Iris pigment epithelial cell (primary cell): ENCODE results near the gene SCGB1C1.
"Not testable (repeated sequence)": the region's sequence is repeated elsewhere in the genome, so short reads cannot be mapped to it uniquely, and the experiment has no call there.

Source experiments
- DNase-seq: peaks from one replicate; pipeline ENCODE4 v3.0.0-alpha.2; 2011; ENCODE audit warnings: low read depth

The SCGB1C1 gene

DNA sequence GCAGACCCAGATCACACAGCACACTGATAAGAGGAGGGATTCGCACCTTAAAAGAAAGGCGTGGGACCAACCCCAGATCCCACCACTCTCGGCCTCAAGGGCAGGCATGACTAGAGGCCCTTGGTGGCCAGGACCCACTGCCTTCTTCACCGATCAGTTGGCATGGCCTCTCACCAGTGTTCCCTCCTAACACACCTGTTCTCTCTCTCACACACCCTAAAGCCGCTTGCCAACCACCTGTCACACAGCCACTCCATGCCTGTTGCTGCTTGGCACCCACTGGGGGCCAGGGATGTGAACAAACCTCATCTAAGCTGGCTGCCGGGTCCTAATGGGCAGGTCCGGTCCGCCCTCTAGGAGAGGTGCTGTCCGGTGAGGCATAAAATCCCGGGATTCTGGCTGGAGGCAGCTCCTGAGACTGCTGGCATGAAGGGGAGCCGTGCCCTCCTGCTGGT, at the start of gene SCGB1C1:
SCGB1C1 (plus strand) TSS at position 405 of the 455 bp plus-strand sequence; CDS start at position 427, 22 bp downstream.
- not testable (repeated sequence) for DNase-seq

GRCh38 chr11:180242-180641, 12.6 kb upstream of the SCGB1C1 start:
- not testable (repeated sequence) for DNase-seq

DNA sequence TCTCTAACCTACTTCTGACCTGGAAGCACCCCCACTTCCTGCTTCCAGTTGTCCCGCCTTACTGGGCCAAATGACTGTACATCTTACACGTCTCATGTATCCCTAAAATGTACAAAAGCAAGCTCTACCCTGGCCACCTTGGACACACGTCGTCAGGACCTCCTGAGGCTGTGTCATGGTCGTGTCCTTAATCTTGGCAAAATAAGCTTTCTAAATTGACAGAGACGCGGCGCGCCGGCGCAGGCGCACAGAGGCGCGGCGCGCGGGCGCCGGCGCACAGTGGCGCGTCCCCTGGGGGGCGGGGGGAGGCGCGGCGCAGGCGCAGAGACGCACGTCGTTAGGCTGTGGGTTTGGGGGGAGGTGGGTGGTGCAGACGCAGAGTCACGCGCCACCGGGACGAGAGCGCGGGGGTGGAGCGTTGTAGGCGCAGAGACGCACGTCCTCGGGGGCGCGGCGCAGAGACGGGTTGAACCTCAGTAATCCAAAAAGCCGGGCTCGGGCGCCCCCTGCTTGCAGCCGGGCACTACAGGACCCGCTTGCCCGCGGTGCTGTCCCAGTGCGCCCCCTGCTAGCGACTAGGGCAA, 3.6 kb upstream of the SCGB1C1 start:
- not testable (repeated sequence) for DNase-seq

DNA sequence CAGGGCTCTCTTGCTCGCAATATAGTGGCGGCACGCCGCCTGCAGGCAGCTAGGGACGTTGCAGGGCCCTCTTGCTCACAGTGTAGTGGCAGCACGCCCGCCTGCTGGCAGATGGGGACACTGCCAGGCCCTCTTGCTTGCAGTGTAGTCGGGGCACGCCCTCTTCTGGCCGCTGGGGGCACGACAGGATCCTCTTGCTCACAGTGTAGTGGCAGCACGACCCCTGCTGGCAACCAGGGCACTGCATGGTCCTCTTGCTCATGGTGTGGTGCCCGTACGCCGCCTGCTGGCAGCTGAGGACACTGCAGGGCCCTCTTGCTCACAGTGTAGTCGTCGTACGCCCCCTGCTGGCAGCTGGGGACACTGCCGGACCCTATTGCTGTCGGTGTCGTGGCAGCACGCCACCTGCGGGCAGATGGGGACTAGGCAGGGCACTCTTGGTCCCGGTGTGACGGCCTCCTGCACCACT, 3.0 kb upstream of the SCGB1C1 start:
- DNase-seq: not testable (repeated sequence)

DNA sequence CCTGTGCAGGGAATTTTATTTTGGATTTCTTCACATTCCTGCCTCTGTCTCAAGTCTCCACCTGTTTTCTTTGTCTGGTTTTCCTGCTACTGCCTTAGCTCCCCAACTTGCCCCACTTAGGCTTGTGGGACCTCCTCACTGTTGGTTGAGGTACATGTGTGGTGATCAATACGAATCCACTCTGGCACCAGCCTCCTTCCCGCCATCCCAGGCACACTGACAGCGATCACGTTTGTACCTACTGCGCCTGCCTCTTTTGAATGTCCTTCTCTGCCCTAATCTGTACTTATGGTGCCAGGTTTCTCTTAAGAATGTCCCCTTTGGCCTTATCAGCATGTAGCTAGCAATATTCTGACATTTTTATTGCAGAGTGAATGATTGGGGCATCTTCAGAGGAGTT, 2.3 kb upstream of the SCGB1C1 start:
- not testable (repeated sequence) for DNase-seq

DNA sequence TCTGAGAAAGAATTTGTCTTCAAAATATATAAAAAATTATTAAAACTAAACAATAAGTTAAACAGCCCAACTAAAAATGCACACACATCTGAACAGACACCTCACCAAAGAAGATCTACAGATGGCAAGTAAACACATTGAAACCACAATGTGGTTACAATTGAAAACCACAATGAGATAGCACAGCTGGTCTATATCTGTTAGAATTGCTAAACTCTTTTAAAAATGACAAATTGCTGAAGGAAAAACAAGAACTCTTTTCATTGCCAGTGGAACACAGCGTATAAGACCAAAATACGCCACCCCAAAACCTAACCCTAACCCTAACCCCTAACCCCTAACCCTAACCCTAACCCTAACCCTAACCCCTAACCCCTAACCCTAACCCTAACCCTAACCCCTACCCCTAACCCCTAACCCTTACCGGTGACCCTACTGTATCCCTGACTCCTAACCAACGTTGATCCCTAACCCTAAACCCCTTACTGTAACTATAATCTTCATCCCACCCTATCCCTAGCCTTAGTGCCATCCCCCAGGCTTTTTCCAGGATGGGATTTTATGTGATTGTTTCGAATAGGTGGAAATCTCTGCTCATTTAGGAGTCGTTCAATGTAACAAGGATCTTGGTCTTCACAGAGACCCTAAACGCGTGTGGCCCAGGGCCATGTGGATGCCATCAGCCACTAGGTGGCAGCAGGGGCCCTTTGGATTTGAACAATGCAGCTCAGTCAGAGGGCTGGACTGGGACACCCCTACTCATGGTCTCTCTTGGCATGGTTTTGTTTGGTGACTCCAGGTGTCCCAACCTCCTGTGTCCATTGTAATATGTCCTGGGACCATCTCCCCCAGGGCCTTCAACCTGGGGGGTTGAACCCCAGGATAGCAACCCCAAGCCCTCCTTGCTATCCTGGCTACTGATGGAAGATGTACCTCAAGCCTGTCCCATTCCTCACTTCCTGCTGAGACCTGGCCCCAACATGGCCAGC, 1.1 kb upstream of the SCGB1C1 start:
- not testable (repeated sequence) for DNase-seq

DNA sequence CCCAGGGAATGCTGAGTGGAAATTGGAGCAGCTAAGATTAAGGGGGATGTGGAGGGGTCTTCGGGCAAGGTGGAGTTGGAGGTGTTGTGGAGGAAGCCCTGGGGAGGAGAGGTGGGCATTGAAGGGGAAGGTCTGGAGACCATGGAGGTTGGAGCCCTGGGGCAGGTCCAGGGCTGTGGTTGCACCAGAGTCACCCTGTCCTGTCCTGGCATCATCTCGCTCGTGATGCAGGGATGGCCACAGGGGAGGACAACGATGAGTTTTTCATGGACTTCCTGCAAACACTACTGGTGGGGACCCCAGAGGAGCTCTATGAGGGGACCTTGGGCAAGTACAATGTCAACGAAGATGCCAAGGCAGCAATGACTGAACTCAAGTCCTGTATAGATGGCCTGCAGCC, 603 bp downstream of the SCGB1C1 start:
- DNase-seq: not testable (repeated sequence)

GRCh38 chr11:196786-197731, 4.2 kb downstream of the SCGB1C1 start:
- no peak for DNase-seq

DNA sequence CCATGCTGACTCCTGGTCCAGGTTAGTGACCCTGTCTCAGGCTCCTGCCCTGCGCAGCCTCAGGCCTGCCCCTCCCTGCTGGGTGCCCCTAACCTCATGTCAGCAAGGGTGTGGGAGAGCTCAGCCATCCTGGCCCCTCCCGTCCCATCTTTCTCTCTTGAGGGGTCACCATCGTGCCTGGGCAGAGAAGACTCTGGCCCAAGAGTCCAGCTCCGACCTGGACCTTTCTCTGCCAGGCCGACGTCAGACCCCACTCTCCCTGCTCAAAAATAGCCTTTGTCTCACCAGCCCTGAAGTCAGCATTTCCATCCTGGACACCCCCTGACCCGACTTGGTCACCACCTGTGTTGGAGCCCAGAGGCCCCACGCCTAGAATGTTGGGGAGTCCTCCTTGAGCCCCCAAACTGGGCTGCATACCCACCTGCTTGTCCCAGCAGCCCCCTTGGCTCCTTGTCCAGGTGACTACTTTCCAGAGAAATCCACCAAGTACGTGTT, 4.9 kb downstream of the SCGB1C1 start:
- no peak for DNase-seq

- DNase-seq: no peak
Observed at GRCh38 chr11:198236-198806, 5.4 kb downstream of the SCGB1C1 start.

DNA sequence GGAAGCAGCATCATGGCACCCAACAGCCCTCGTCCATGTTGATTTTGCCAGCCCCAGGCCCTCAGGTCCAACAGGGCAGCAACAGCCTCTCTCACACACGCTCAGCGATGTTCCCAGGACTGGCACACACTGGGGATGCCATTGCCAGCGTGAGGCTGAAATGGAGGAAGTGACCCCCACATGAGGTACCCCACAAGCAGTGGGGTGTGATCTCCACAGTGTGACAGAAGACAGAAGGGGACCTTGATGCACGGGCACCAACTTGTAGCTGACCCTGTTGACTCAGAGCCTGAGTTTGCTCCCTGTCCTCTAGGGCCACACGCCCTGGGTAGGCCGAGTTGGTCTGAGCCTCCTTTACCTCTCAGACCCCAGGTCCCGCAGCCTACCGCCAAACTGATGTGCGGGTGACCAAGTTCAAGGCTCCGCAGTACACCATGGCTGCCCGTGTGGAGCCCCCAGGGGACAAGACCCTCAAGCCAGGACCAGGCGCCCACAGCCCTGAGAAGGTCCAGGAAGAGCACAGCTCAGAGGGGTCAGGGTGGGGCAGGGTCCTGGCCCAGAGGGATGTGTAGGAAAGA, 6.2 kb downstream of the SCGB1C1 start:
- no peak for DNase-seq

- no peak for DNase-seq
Observed at GRCh38 chr11:199782-200181, 6.9 kb downstream of the SCGB1C1 start.

DNA sequence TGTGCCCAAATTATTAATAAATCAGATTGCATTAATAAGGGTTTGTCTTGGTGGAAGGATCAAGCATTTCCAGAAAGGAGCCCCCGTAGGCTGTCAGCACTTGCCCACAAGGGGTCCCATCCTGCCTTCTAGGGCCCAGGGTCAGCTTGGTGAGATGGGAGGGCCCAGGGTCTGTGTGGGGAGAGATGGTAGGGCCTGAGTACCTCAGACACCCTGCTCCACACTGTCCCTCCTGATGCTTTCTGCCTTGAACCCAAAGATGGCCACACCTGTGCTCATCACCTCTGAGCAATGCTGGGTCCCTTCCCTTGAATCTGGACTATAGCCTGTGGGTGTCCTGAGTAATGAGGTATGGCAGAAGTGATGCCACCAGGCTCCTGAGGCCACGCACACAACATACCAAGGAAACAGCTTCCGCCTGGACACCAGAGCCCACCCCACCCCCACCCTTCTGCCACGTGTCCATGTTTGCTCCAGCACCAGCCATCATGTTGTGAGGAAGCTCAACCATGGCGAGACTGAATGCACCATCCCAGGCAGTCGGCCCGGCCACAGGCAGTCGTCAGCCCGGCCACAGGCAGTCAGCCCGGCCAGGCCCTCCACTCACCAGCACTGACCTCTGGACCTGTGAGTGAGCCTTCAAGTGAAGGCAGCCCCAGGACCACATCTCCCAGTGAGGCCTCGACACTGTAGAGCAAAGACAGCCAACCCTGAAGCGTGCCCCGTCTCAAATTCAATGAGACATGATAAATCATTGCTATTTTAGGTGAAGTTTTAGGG, 7.5 kb downstream of the SCGB1C1 start:
- DNase-seq: no peak

- no peak for DNase-seq
Observed at GRCh38 chr11:201966-202365, 9.1 kb downstream of the SCGB1C1 start.

DNA sequence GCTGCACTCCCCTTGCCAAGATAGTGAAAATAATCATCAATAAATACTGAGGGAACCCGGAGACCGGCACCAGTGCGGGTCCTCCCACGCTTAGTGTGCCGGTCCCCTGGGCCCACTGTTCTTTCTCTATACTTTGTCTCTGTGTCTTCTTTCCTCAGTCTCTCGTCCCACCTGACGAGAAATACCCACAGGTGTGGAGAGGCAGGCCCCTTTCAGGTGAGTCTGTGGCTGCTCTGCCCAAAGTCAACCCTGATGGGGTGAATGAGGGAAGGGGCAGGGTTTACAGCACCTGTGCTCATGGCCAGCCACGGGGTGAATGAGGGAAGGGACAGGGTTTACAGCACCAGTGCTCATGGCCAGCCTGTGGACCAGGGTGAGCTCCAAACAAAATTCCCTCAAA, 9.6 kb downstream of the SCGB1C1 start:
- no peak for DNase-seq

DNA sequence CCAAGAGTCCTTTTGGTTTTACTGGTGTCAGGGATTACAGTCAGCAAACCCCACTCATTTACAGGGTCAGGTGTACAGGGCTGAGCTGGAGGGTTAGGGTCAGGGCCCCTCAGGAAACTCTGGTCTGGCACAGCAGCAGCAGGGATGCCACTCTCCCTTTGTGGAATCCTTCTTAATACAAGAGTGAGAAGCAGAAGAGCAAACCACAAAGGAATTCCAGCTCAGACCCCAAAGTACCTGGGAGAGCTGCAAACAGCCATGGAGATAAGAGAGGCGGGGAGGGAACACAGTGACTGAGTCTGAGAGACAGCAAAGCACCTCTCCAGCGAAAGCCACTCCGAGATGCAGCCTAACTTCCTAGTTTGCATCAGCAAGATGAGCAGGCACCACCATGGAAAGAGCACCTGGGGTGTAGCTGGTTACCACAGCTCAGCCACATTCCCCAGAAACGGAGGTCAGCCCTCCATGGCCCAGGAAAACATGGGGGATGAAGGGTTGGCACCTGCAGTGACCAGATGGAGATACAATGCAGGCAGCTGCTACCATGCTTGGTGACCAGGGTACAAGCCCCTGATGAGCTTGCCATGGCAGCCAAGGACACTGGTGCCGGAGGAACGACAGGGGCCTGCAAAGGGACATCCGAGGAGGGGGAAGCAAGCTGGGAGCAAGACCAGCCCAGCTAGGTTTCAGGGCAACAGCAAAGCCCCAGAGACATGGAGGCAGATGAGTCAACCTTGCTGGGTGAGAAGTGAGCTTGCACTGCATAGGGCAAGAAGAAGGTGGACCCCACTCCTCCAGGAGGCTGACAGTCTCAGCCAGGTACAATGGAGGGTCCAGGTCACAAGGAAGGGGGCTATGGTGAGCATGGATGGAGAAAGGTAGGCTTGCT, 10.4 kb downstream of the SCGB1C1 start:
- DNase-seq: no peak

- DNase-seq: no peak
Observed at GRCh38 chr11:203945-204586, 11.2 kb downstream of the SCGB1C1 start.

GRCh38 chr11:204587-205109, 11.8 kb downstream of the SCGB1C1 start:
- no peak for DNase-seq
